Fibroblast of skin of scalp (primary cell): ENCODE measurements around the gene FGF4. TPM values are rescaled to one million over a fixed set of nuclear protein-coding genes. Genes with fewer than 3 reads are reported as not detected.

ENCODE experiments used
- DNase-seq: peaks from one replicate; pipeline ENCODE4 v3.0.0-alpha.2; 2013
- polyA plus RNA-seq, 2 experiments: library from polyadenylated mRNA; unstranded; fragments of 120-200 nt; gene quantifications; one replicate each; pipeline ENCODE4 v1.2.1, GENCODE V29; 2013; ENCODE audit not compliant: insufficient read length in 2 of 2

The FGF4 gene
- polyA plus RNA-seq (2013, experiment 1 of 2; ENCODE audit: insufficient read length), result 0.04 TPM
- polyA plus RNA-seq (2013, experiment 2 of 2; ENCODE audit: insufficient read length), result 0.11 TPM

GRCh38 chr11:69775163-69775755 lies at the start of gene FGF4:
Gene FGF4 (minus strand): TSS chr11:69775341. CDS start chr11:69775084, 257 bp downstream.
- DNase-seq, result no peak

- DNase-seq, result no peak
Measured at GRCh38 chr11:69823641-69824265, 48.6 kb upstream of the FGF4 start.

- DNase-seq, result no peak
Measured at GRCh38 chr11:69822676-69823494, 47.7 kb upstream of the FGF4 start.

- no peak for DNase-seq
Measured at GRCh38 chr11:69821511-69822040, 46.4 kb upstream of the FGF4 start.

GRCh38 chr11:69820441-69820840 lies 45.3 kb upstream of the FGF4 start:
- no peak for DNase-seq

- DNase-seq, result no peak
Measured at GRCh38 chr11:69819541-69820070, 44.5 kb upstream of the FGF4 start.

GRCh38 chr11:69818603-69819441 lies 43.7 kb upstream of the FGF4 start, which contains the start of gene FGF3:
Gene FGF3 (minus strand): TSS chr11:69819416. CDS start chr11:69818933, 483 bp downstream.
- DNase-seq, result no peak

GRCh38 chr11:69818231-69818602 lies 43.1 kb upstream of the FGF4 start:
- DNase-seq, result no peak

- no peak for DNase-seq
Measured at GRCh38 chr11:69817265-69818230, 42.4 kb upstream of the FGF4 start.

- no peak for DNase-seq
Measured at GRCh38 chr11:69816671-69817070, 41.5 kb upstream of the FGF4 start.

- no peak for DNase-seq
Measured at GRCh38 chr11:69815973-69816372, 40.8 kb upstream of the FGF4 start.

GRCh38 chr11:69814902-69815301 lies 39.8 kb upstream of the FGF4 start:
- no peak for DNase-seq

- DNase-seq, result no peak
Measured at GRCh38 chr11:69814411-69814810, 39.3 kb upstream of the FGF4 start.

- DNase-seq, result no peak
Measured at GRCh38 chr11:69813839-69814238, 38.7 kb upstream of the FGF4 start.

GRCh38 chr11:69812946-69813345 lies 37.8 kb upstream of the FGF4 start:
- no peak for DNase-seq

- DNase-seq, result no peak
Measured at GRCh38 chr11:69812256-69812655, 37.1 kb upstream of the FGF4 start.

- DNase-seq, result no peak
Measured at GRCh38 chr11:69811431-69811830, 36.3 kb upstream of the FGF4 start.

GRCh38 chr11:69810289-69811118 lies 35.4 kb upstream of the FGF4 start:
- DNase-seq, result no peak

- DNase-seq, result peak; percentile 59
Measured at GRCh38 chr11:69808667-69809086, 33.5 kb upstream of the FGF4 start.
